ENCODE results near the gene FTSJ3.
"Not testable (repeated sequence)": the region's sequence is repeated elsewhere in the genome, so short reads cannot be mapped to it uniquely, and the experiment has no call there.

Gene FTSJ3

DNA sequence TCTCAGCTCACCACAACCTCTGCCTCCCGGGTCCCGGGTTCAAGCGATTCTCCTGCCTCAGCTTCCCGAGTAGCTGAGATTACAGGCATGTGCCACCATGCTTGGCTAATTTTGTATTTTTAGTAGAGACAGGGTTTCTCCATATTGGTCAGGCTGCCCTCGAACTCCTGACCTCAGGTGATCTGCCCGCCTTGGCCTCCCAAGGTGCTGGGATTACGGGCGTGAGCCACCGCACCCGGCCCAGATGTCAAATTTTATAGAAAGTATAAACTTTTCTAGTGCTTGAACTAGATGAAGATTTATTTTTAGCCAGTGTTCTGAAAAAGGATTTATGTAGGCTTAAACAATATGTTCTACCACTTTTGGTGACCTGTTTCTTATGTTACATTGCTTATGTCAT, 31.1 kb downstream of the FTSJ3 start:
- DNase-seq (ENCODE audit: low read depth in 1 of 2, low spot score in 1 of 2), result not testable (repeated sequence)

DNA sequence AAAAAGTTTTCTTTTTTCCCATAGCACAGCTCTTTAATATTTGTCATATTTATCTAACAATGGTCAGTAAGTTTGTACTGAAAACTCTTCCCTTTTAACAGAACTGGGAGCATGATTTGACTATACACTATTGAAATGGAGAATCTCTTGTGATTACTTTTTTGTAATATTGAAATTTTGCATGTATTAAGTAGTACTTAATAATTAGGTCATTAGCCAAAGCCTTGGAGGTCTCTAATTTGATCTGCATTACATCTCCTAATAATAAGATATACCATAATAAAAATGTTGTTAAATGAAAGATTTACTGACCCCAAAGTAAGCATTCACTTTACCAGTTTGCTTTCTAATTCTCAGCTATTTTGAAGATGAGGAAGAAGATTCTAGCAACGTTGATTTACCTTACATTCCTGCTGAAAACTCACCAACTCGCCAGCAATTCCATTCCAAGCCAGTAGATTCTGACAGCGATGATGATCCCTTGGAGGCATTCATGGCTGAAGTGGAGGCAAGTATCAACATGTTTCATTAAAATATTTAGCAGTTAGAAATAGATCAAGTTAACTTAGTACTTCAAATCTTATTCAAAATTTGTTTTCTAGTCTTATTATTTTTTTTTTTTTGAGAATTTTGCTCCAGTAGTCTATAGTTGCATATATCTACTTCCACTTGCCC, 35.3 kb downstream of the FTSJ3 start:
- DNase-seq (ENCODE audit: low read depth in 1 of 2, low spot score in 1 of 2), result no peak

DNA sequence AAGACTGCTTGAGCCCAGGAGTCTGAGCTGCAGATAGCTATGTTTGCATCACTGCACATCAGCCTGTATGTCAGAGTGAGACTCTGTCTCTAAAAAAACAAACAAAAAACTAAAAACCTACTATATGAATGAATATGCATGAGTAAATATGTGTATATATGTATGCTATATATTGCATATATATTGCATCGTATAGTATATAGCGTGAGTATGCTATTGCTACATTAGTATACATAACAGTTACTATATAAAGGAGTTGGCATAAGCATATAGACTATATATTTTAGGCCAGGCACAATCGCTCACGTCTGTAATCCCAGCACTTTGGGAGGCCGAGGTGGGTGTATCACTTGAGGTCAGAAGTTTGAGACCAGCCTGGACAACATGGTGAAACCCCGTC, 37.4 kb downstream of the FTSJ3 start:
- DNase-seq (ENCODE audit: low read depth in 1 of 2, low spot score in 1 of 2), result no peak

DNA sequence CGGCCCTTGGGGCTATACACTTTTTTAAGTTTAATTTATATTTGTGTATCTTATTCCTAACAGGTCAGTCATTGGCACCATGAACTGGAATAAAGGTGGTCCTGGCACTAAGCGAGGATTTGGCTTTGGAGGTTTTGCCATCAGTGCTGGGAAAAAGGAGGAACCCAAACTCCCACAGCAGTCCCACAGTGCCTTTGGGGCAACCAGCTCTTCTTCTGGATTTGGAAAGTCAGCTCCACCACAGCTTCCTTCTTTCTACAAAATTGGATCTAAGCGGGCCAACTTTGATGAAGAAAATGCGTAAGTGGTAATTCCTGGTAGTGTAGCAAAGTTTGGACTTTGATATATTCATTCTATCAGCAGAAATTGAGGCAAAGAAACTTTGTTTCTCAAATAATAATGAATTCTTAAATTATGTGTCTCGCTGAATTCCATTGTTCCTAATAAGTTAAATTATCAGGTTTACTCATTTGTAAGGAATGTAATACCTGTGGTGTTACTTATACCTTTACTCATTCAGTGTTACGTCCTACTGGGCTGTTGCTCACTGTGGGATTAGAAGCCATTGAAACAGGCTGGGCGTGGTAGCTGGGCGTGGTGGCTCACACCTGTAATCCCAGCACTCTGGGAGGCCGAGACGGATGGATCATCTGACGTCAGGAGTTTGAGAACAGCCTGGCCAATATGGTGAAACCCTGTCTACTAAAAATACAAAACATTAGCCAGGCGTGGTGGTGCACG, 40.3 kb downstream of the FTSJ3 start:
- no peak for DNase-seq (ENCODE audit: low read depth in 1 of 2, low spot score in 1 of 2)

DNA sequence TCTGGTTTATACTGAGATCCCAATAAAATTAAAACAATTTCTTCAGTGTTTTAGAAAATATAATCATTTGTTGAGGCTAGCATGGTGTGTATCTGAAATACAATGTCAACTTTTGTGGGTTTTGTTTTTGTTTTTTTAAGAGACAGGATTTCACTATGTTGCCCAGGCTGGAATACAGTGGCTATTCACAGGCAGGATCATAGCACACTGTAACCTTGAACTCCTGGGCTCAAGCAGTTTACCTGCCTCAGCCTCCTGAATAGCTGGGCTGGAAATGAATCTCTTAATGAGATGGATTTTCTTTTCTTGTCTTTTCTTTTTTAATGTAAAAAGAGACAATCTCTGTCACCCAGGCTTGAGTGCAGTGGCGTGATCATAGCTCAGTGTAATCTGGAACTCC, 41.3 kb downstream of the FTSJ3 start:
- no peak for DNase-seq (ENCODE audit: low read depth in 1 of 2, low spot score in 1 of 2)

DNA sequence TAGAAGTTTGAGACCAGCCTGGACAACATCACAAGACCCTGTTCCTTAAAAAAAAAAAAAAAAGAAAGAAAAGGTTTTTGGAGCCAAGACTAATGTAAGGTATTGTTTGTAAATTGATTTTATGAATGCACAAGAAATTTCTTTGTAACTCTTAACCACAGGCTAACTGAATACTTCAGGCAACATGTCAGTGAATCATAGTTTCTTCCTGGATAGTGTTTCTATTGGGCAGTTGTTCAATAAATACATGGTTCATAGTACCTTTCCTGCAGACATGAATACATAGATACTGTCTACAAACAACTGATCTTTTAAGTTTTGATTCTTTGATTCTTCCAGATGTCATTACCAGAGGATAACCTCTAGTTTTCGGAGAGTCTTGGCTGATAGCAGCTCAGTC, 41.9 kb downstream of the FTSJ3 start:
- DNase-seq (ENCODE audit: low read depth in 1 of 2, low spot score in 1 of 2), result no peak

DNA sequence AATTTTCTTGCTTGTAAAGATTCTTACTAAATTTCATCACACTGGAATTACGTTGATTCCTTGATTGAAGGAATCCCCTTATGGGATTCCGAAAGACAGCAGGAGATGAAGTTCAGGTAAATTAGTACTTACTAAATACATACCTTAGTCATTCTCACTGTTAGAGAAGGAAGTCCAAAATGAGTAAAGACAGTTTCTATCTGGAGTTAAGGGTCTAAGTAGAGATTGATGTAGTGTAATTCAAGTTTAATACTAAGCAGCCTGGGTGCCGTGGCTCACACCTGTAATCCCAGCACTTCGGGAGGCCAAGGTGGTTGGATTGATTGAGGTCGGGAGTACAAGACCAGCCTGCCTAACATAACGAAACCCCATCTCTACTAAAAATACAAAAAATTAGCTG, 43.9 kb downstream of the FTSJ3 start:
- DNase-seq (ENCODE audit: low read depth in 1 of 2, low spot score in 1 of 2), result no peak

DNA sequence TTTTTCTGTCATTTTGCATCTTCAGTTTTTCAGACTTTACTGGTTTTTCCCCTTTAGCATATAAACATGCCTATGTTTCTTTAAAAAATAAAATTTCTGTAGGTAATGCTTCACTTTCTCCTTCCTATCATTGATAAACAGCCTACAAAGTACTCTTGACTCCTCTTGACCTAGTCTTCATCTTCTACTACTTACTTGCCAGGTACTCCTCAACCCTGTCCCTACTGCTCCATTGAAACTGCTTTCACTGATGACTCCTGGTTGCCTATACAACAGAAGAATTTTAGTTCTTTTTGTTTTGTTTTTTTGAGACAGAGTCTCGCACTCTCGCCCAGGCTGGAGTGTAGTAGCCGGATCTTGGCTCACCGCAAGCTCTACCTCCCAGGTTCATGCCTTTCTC, 46.5 kb downstream of the FTSJ3 start:
- no peak for DNase-seq (ENCODE audit: low read depth in 1 of 2, low spot score in 1 of 2)

DNA sequence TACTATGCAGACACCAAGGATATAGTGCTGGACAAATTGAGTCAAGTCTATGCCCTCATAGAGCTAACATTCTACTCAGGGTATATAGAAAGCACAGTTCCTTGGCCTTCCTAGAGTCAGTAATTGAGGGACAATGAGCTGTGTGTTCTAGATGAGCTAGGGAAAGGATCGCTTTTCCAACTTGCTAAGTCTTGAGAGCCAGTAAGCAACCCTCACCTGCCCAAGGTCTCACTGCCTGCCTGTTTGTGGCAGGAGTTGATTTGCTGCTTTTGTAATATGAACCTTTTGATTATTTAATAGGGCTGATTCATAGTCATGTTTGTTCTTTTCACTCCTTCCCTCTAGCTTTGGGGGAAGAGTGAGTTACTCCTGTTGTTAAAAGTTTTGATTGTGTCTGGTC, 47.0 kb downstream of the FTSJ3 start:
- DNase-seq (ENCODE audit: low read depth in 1 of 2, low spot score in 1 of 2), result no peak

DNA sequence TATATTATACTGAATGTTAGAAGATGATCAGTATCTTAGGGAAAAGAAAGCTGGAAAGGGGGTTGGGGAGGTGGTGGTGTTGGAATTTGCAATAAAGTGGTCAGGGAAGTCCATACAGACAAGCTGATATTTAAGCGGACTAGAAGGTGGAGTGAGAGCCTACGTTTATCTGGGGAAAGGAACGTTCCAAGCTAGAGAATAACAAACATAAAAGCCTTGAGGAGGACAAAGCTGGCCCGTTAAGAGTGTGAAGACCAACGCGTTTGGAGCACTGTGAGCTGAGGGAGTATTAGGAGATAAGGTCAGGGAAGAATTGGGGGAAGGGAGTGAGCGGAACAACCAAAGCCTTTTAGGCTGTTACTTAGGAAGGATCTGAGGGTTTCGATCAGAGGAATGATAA, 52.0 kb downstream of the FTSJ3 start:
- no peak for DNase-seq (ENCODE audit: low read depth in 1 of 2, low spot score in 1 of 2)

DNA sequence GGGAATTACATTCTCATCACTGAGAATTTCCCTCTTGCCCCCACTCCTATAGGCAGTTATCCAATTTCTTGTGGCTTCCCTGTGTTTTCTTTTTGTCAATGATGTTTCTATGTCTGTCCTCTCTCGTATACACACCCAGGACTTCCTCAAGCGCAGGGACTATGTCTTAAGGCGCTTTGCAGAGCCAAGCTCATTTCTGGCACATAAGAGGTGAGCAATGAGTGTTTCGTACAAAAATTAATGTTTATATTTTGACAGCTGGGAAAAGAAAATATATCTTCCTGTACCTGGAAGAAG, 52.5 kb downstream of the FTSJ3 start:
- no peak for DNase-seq (ENCODE audit: low read depth in 1 of 2, low spot score in 1 of 2)

DNA sequence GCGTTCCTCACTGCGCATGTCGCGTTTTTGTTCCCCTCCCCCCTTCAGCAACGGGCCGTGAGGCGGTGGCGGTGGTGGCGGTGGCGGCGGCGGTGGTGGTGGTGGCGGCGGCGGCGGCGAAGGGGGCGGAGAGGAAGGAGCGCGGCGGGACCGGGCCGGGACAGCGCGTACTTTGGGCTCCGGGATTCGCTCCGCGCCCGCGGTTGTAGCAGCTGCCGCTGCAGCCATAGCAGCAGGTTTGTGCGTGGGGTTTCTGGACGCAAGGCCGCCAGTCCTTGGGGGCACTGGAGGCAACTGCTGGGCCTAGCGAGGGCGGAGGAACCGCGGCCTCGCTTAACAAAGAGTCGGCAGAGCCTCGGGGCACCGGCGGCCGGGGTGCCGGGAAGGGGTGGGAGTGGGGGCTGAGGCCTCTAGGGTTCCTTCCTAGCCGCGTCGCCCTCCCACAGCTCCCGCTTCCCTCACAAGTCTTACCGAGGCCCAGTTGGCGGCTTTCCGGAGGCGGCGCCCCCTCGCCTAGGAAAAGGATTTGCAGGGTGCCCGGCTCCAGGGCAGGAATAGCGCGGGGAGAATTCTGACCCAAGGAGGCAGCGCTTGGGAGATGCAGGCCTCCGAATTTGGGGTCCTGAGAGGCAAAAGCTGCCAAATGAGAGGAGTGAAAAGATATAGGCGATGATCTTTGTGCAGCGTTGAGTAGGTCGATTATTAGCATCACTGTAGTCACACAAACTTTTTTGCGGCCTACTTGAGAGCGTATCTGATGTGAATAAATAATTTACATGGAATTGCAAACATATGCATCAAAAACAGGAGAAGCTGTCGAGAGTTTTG, 53.1 kb downstream of the FTSJ3 start, which contains the start of gene DDX42:
TSS of gene DDX42 (plus strand) at position 30 of the 828 bp plus-strand sequence. CDS start 12,880 bp downstream, outside the sequence.
- peak; percentile 81 to 85 for DNase-seq (ENCODE audit: low read depth in 1 of 2, low spot score in 1 of 2)

DNA sequence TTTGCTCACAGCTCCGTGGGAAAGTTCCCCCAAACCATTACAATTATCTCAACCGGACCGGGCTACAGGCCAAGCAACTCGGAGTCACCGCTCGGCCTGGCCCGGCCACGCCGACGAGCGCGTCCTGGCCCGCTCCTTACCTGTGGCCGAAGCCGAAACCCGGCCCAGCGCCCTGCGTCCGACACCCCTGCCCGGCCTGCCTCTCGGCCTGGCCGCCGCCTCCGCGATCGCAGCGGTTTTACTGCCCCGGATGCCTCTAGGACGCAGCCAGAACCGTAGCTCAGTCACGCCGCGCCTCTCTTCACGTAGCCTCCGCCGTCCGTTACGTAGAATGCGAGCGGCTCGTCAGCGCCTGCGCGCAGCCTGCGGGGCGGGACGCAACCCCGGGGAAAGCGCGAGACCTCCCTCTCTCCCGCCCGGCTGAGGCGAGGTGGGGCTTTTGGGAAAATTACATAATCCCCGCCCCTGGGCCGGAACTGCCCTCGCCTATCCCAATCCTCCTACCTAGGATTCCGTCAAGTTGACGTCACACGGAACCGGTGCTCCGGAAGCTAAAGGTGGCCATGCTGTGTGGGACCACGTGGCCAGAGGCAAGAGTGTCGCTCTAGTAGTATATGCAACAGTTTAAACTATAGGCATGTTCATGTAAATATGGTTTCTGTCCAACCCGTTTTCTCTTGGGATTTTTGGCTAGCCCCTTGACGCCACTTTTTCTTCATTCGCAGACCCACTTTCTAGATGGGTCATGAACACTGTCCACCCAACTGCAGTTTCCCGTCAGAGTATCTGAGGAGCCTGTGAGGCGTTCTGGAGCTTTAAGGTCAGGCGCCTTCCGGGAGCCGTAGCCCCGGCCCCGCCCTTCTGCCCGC, 54.0 kb downstream of the FTSJ3 start, which contains the start of gene CCDC47:
TSS of gene CCDC47 (minus strand) at position 326 of the 869 bp plus-strand sequence. CDS start 7,422 bp downstream, outside the sequence.
- DNase-seq (ENCODE audit: low read depth in 1 of 2, low spot score in 1 of 2), result peak; percentile 92 to 97

DNA sequence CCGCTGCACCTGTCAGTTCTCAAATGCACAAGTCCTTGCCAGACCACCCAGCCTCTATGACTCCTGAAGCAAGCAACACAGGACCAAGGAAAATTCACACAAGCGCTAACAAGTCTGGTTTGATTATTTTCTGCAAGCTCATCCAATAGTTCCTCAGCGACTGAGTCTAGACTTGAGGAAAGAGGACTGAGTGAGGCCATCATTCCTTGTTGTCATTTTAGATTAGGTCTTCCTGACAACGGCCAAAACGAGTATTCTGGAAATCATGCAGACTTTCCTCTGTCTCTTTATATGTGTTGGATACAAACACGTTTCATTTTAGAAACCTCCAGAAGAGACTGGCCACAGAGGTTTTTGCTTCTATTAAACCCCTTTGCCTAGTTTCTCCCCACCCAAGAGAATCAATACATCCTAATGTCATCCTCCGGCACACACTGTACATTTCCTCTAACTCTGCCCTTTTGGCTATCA, 54.6 kb downstream of the FTSJ3 start:
- DNase-seq (ENCODE audit: low read depth in 1 of 2, low spot score in 1 of 2), result no peak
